WI38 (cell line): Measurements from ENCODE around the gene TMEM131.

Experiments
- H3K4me3 ChIP-seq: 2 replicates; pipeline ENCODE4 v1.5.1; 2011; ENCODE audit warnings: low read depth, mild to moderate bottlenecking, control low read depth, low read length
- TF ChIP-seq, protein P1 (sequence below): IDR thresholded peaks from 2 replicates; pipeline ENCODE4 v1.5.1; 2012; ENCODE audit warnings: low read depth, mild to moderate bottlenecking, control low read depth, low read length

The TMEM131 gene

DNA sequence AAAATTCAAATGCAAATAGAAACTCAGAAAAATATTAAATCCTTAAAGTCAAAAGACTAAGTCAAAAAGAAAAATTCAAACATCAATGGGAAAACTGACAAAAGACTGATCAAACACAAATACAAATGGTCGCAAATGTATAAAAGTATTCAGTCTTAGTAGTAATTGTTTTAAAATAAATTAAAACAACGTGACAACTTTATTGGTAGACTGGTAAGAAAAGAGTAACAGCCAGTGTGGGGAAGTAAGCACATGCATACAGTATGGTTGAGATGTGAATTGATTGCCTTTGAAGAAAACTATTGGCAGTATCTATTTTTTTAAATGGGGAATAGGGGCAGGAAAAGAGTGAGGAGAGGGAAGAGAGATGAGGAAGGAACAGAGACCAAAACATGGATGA lies 9.8 kb downstream of the TMEM131 start:
- H3K4me3 ChIP-seq = no peak overlapping the region
- TF ChIP-seq, protein P1, sequence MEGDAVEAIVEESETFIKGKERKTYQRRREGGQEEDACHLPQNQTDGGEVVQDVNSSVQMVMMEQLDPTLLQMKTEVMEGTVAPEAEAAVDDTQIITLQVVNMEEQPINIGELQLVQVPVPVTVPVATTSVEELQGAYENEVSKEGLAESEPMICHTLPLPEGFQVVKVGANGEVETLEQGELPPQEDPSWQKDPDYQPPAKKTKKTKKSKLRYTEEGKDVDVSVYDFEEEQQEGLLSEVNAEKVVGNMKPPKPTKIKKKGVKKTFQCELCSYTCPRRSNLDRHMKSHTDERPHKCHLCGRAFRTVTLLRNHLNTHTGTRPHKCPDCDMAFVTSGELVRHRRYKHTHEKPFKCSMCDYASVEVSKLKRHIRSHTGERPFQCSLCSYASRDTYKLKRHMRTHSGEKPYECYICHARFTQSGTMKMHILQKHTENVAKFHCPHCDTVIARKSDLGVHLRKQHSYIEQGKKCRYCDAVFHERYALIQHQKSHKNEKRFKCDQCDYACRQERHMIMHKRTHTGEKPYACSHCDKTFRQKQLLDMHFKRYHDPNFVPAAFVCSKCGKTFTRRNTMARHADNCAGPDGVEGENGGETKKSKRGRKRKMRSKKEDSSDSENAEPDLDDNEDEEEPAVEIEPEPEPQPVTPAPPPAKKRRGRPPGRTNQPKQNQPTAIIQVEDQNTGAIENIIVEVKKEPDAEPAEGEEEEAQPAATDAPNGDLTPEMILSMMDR = no peak

DNA sequence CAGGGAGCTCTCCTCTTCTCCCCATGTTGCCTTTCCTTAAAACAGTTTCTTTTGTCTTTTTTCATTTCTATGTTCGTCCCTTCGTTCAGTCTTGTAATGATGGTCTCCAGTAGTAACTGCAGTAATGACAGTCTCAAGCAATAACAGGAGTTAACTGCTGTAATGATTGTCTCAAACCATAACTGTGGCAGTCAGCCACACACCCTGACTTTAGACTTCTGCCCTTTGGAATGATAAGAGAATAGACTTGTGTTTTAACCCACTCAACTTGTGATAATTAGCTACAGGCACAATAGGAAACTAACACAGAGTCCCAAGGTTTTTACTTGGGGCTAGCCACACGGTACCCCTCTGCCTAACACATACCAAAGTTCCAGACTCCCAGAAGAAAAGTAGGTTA lies 12.1 kb downstream of the TMEM131 start:
- TF ChIP-seq, protein P1 = no peak
- no peak overlapping the region for H3K4me3 ChIP-seq

DNA sequence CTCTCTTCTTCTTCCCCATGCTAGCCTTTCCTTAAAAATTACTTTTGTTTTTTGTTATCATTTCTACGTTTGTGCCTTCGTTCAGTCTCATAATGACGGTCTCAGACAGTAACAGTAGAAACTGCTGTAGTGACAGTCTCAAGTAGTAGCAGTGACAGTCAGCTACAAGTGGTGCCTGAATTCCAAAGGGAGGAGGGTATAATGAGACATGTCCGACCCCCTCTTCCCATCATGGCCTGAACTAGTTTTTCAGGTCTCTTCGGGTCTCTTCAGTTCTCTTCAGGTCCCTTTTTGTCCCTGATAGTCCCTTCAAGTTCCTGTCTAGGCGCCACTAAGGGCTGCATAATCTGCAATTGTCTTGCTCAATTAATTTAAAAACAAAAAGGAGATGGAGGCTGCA lies 12.6 kb downstream of the TMEM131 start:
- H3K4me3 ChIP-seq = no peak overlapping the region
- TF ChIP-seq, protein P1 = no peak

DNA sequence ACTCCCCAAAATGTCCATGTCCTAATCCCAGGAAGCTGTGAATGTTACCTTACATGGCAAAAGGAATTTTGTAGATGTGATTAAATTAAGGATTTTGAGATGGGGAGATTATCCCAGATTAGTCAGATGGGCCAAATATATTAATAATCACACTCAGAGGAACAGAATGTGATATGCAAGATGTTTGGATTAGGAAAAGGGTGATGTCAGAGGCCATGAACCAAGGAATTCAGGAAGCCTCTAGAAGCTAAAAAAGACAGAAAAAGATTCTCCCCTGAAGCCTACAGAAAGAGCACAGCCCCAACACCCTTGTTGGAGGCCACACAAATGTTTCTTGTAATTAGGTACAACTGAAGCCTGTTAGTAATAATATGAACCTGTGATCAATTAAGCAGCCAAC lies 13.1 kb downstream of the TMEM131 start:
- TF ChIP-seq, protein P1 = no peak
- H3K4me3 ChIP-seq = no peak overlapping the region

DNA sequence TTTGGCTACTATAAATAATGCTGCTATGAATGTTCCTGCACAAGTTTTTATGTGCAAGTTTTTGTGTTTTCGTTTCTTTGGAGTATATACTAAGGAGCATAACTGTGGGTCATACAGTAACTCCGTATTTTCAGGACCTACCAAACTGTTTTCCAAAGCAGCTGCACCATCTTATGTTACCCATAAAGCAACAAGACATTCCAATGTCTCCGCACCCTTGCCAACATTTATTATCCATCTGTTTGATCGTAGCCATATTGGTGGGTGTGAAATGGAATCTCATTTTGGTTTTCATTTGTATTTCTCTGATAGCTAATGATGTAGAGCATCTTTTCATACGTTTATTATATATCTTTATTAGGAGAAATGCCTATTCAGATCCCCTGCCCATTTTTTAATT lies 13.8 kb downstream of the TMEM131 start:
- TF ChIP-seq, protein P1 = no peak

DNA sequence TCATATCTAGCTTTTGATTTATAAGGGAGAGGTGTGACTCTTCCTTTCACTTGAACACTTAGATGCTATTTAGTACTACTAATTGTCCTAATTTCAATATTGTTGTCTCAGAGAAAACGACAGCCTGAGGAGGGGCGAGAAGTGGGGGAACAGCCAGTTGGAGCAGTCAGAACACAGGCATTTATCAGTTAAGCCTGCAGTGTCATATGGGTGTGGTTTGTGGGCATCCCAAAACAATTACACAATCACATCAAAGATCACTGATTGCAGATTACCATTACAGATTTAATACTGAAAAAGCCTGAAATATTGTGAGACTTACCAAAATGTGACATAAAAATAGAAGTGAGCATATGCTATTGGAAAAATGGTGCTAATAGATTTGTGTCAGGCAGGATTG lies 15.8 kb downstream of the TMEM131 start:
- no peak overlapping the region for H3K4me3 ChIP-seq
- TF ChIP-seq, protein P1 = no peak

More for the DNA sequence above, 13.8 kb downstream of the TMEM131 start:
- no peak overlapping the region for H3K4me3 ChIP-seq

DNA sequence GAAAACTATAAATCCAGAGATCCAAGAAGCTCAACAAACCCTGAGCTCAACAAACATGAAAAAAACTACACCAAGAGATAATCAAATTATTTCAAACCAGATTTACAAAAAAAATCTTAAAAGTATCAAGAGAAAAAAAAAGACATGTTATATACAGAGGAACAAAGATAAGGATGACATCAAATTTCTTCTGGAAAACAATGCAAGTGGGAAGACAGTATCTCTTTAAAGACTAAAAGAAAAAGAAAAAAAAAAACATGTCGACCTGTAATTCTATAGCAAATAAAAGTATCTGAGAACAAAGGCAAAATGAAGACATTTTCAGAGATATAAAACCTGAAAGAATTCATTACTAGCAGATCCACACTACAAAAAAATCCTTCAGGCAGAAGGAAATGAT lies 21.3 kb downstream of the TMEM131 start:
- TF ChIP-seq, protein P1 = no peak
- H3K4me3 ChIP-seq = no peak overlapping the region
